HepG2 (cell line): Measurements from ENCODE around the gene SRSF3. TPM values are rescaled to one million over a fixed set of nuclear protein-coding genes. Genes with fewer than 3 reads are reported as not detected.

ENCODE experiments used
- ARHGAP35 ChIP-seq: sonication (generic); formaldehyde crosslinking; IDR thresholded peaks from 2 replicates; pipeline ENCODE4 v1.9.0; 2022; ENCODE audit warnings: mild to moderate bottlenecking, inconsistent platforms, moderate library complexity, missing genetic modification reagents, borderline replicate concordance
- ASH2L ChIP-seq: fragments of 300-600, 200-600 bp; sonication (generic); IDR thresholded peaks from 2 replicates; pipeline ENCODE4 v1.7.0; 2017; ENCODE audit warnings: low read depth, mild to moderate bottlenecking, moderate library complexity, mixed read lengths, low read length; ENCODE audit not compliant: insufficient read length
- ERF ChIP-seq: IDR thresholded peaks from 2 replicates; pipeline ENCODE4 v1.6.1; 2018; ENCODE audit warnings: missing biosample characterization, missing genetic modification reagents
- HNF4G ChIP-seq, 2 experiments: sonication (generic) in 1 of 2; formaldehyde crosslinking in 1 of 2; IDR thresholded peaks; 2 replicates each; pipeline versions ENCODE4 v1.4.0 to v1.6.1; 2011 to 2020; ENCODE audit warnings: borderline replicate concordance in 2 of 2, low read depth in 2 of 2, mild to moderate bottlenecking in 2 of 2, low read length in 1 of 2, missing genetic modification reagents in 1 of 2, moderate library complexity in 1 of 2
- MAF1 ChIP-seq: sonication (generic); formaldehyde crosslinking; IDR thresholded peaks from 2 replicates; pipeline ENCODE4 v1.5.0; 2020; ENCODE audit warnings: missing genetic modification reagents, borderline replicate concordance
- MAFK ChIP-seq, 2 experiments: IDR thresholded peaks in 1 of 2; conservative IDR thresholded peaks in 1 of 2; 2 replicates each; pipeline ENCODE4 v1.6.1; 2011; ENCODE audit warnings: improper control_type of control experiment in 2 of 2, low read length in 2 of 2
- NFIB ChIP-seq: sonication (generic); formaldehyde crosslinking; IDR thresholded peaks from 2 replicates; pipeline ENCODE4 v1.9.0; 2021; ENCODE audit warnings: missing genetic modification reagents, mild to moderate bottlenecking, borderline replicate concordance
- PAWR ChIP-seq: sonication (generic); formaldehyde crosslinking; IDR thresholded peaks from 2 replicates; pipeline ENCODE4 v1.4.0; 2020; ENCODE audit warnings: missing genetic modification reagents, mild to moderate bottlenecking, borderline replicate concordance
- SAFB2 ChIP-seq: sonication (generic); formaldehyde crosslinking; IDR thresholded peaks from 2 replicates; pipeline ENCODE4 v1.5.1; 2020; ENCODE audit warnings: missing genetic modification reagents, low read depth, mild to moderate bottlenecking, borderline replicate concordance
- SSRP1 ChIP-seq: IDR thresholded peaks from 2 replicates; pipeline ENCODE4 v1.6.1; 2016; ENCODE audit warnings: control low read depth
- ZBTB20 ChIP-seq: sonication (generic); formaldehyde crosslinking; IDR thresholded peaks from 2 replicates; pipeline ENCODE4 v1.8.1; 2023; ENCODE audit warnings: missing genetic modification reagents, low read depth, mild to moderate bottlenecking, borderline replicate concordance
- ZBTB3 ChIP-seq: sonication (generic); formaldehyde crosslinking; IDR thresholded peaks from 2 replicates; pipeline ENCODE4 v1.4.0; 2020; ENCODE audit warnings: low read depth, mild to moderate bottlenecking, moderate library complexity, missing genetic modification reagents, borderline replicate concordance
- ZBTB42 ChIP-seq: sonication (generic); formaldehyde crosslinking; IDR thresholded peaks from 2 replicates; pipeline ENCODE4 v1.5.0; 2020; ENCODE audit warnings: mild to moderate bottlenecking, missing genetic modification reagents
- ZEB1 ChIP-seq: IDR thresholded peaks from 2 replicates; pipeline ENCODE4 v1.6.1; 2012; ENCODE audit warnings: mild to moderate bottlenecking, low read depth, inconsistent platforms; ENCODE audit not compliant: insufficient replicate concordance
- ZFP37 ChIP-seq: sonication (generic); formaldehyde crosslinking; IDR thresholded peaks from 2 replicates; pipeline ENCODE4 v1.4.0; 2020; ENCODE audit warnings: missing genetic modification reagents, borderline replicate concordance
- ZNF232 ChIP-seq: sonication (generic); formaldehyde crosslinking; IDR thresholded peaks from 2 replicates; pipeline ENCODE4 v1.4.0; 2020; ENCODE audit warnings: missing genetic modification reagents, borderline replicate concordance
- ZNF256 ChIP-seq: sonication (generic); formaldehyde crosslinking; conservative IDR thresholded peaks from 2 replicates; pipeline ENCODE4 v1.4.0; 2020; ENCODE audit warnings: missing genetic modification reagents
- ZNF552 ChIP-seq: sonication (generic); formaldehyde crosslinking; IDR thresholded peaks from 2 replicates; pipeline ENCODE4 v1.9.0; 2022; ENCODE audit warnings: missing genetic modification reagents, mild to moderate bottlenecking, borderline replicate concordance
- ZNF781 ChIP-seq: sonication (generic); formaldehyde crosslinking; IDR thresholded peaks from 2 replicates; pipeline ENCODE4 v1.5.1; 2020; ENCODE audit warnings: borderline replicate concordance, mild to moderate bottlenecking, missing genetic modification reagents; ENCODE audit errors: not compliant biosample characterization
- ZNF850 ChIP-seq: sonication (generic); formaldehyde crosslinking; conservative IDR thresholded peaks from 2 replicates; pipeline ENCODE4 v1.9.0; 2021; ENCODE audit warnings: mild to moderate bottlenecking, missing genetic modification reagents
- ZNF878 ChIP-seq: sonication (generic); formaldehyde crosslinking; IDR thresholded peaks from 2 replicates; pipeline ENCODE4 v1.8.1; 2023; ENCODE audit warnings: mild to moderate bottlenecking, missing genetic modification reagents, moderate library complexity
- ZNF883 ChIP-seq: sonication (generic); formaldehyde crosslinking; IDR thresholded peaks from 2 replicates; pipeline ENCODE4 v1.5.1; 2020; ENCODE audit warnings: mild to moderate bottlenecking, missing genetic modification reagents; ENCODE audit errors: not compliant biosample characterization
- ZSCAN9 ChIP-seq: IDR thresholded peaks from 2 replicates; pipeline ENCODE4 v1.6.1; 2016; ENCODE audit warnings: borderline replicate concordance
- ZZZ3 ChIP-seq: sonication (generic); formaldehyde crosslinking; IDR thresholded peaks from 2 replicates; pipeline ENCODE4 v1.4.0; 2020; ENCODE audit warnings: missing genetic modification reagents, mild to moderate bottlenecking, borderline replicate concordance
- polyA plus RNA-seq, 8 experiments: library from polyadenylated mRNA; depleted of rRNA in 3 of 8; stranded (reverse) in 7 of 8; unstranded in 1 of 8; fragments of >200 nt; fragmentation: Illumina TruSeq in 4 of 8; extraction: Trizol in 4 of 8; gene quantifications; 2 replicates each; pipeline versions ENCODE4 v1.2.1 to v1.2.3, GENCODE V29; 2011 to 2016; ENCODE audit warnings: low read depth in 4 of 8, missing spikeins in 1 of 8, mixed read lengths in 1 of 8; ENCODE audit not compliant: insufficient read depth in 1 of 8
- total RNA-seq, 5 experiments: library from RNA; depleted of rRNA; stranded (reverse); fragments of >200 nt; fragmentation: Illumina TruSeq; extraction: Trizol; gene quantifications; 2 replicates each; pipeline ENCODE4 v1.2.3, GENCODE V29; 2016; ENCODE audit warnings: low read depth in 1 of 5
- TF ChIP-seq, protein P1 (sequence below): sonication (generic); formaldehyde crosslinking; IDR thresholded peaks from 2 replicates; pipeline ENCODE4 v1.4.0; 2020; ENCODE audit warnings: missing genetic modification reagents, borderline replicate concordance
- TF ChIP-seq, protein P2 (sequence below): sonication (generic); formaldehyde crosslinking; IDR thresholded peaks from 2 replicates; pipeline ENCODE4 v1.4.0; 2020; ENCODE audit warnings: missing genetic modification reagents

Gene SRSF3
- total and polyA plus RNA-seq, 2 of the 13 experiments (the other 11 are each of a cell fraction or from before 2014, with no cell fraction given): 206 to 684 TPM

DNA sequence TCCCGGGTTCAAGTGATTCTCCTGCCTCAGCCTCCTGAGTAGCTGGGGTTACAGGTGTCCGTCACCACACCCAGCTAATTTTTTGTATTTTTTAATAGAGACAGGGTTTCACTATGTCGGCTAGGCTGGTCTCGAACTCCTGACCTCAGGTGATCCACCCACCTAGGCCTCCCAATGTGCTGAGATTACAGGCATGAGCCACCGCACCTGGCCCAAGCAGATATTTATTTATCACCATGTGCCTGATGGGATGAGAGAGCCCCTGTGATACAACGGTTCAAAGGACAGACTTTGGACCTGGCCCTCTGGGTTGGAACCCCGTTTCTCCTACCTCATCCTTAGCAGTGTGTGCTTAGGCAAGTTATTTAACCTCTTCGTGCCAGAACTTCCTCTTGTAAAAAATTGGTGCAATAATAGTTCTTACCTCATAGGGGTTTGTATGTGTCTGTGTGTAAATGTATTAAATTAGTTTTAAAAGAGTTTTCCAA is 27.7 kb upstream of the SRSF3 start (continued):
- TF ChIP-seq ZNF883 (CRISPR knock-in tag) (no peak), ZNF781 (CRISPR knock-in tag) (no peak), ZBTB42 (CRISPR knock-in tag) (no peak), SSRP1 (CRISPR knock-in tag) (no peak), ZNF232 (CRISPR knock-in tag) (no peak), ZNF878 (CRISPR knock-in tag) (peak; percentile 75; the same call in 1 of the 2 replicates), PAWR (no peak), ERF (CRISPR knock-in tag) (peak; percentile 74), MAFK (conservative IDR thresholded peaks at IDR 0.05 in 1 of 2, IDR thresholded peaks at IDR 0.05 in 1 of 2; ENCODE audit: low read length in 2 of 2) (no peak), ZNF552 (CRISPR knock-in tag) (no peak), ASH2L (peak; percentile 88), ZSCAN9 (CRISPR knock-in tag) (peak; percentile 47; the same call in 1 of the 2 replicates), ZFP37 (CRISPR knock-in tag) (no peak), ZBTB3 (CRISPR knock-in tag) (0 out of 2 replicates have a peak, but pooled peaks have one; percentile 71), ZNF256 (CRISPR knock-in tag) (no peak), ZBTB20 (CRISPR knock-in tag) (no peak), SAFB2 (CRISPR knock-in tag) (no peak), ZNF850 (CRISPR knock-in tag) (no peak), ZZZ3 (CRISPR knock-in tag) (0 out of 2 replicates have a peak, but pooled peaks have one; percentile 28), ZEB1 (no peak), MAF1 (CRISPR knock-in tag) (no peak), ARHGAP35 (CRISPR knock-in tag) (no peak), NFIB (CRISPR knock-in tag) (no peak), HNF4G (IDR thresholded peaks at IDR 0.05; ENCODE audit: borderline replicate concordance, low read depth, low read length) (peak; percentile 99), HNF4G (CRISPR knock-in tag; IDR thresholded peaks at IDR 0.05; ENCODE audit: borderline replicate concordance, low read depth) (peak; percentile 97; the same call in 1 of the 2 replicates)
- TF ChIP-seq, protein P1, sequence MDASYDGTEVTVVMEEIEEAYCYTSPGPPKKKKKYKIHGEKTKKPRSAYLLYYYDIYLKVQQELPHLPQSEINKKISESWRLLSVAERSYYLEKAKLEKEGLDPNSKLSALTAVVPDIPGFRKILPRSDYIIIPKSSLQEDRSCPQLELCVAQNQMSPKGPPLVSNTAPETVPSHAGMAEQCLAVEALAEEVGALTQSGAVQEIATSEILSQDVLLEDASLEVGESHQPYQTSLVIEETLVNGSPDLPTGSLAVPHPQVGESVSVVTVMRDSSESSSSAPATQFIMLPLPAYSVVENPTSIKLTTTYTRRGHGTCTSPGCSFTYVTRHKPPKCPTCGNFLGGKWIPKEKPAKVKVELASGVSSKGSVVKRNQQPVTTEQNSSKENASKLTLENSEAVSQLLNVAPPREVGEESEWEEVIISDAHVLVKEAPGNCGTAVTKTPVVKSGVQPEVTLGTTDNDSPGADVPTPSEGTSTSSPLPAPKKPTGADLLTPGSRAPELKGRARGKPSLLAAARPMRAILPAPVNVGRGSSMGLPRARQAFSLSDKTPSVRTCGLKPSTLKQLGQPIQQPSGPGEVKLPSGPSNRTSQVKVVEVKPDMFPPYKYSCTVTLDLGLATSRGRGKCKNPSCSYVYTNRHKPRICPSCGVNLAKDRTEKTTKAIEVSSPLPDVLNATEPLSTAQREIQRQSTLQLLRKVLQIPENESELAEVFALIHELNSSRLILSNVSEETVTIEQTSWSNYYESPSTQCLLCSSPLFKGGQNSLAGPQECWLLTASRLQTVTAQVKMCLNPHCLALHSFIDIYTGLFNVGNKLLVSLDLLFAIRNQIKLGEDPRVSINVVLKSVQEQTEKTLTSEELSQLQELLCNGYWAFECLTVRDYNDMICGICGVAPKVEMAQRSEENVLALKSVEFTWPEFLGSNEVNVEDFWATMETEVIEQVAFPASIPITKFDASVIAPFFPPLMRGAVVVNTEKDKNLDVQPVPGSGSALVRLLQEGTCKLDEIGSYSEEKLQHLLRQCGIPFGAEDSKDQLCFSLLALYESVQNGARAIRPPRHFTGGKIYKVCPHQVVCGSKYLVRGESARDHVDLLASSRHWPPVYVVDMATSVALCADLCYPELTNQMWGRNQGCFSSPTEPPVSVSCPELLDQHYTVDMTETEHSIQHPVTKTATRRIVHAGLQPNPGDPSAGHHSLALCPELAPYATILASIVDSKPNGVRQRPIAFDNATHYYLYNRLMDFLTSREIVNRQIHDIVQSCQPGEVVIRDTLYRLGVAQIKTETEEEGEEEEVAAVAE: 0 out of 2 replicates have a peak, but pooled peaks have one; percentile 45
- TF ChIP-seq, protein P2, sequence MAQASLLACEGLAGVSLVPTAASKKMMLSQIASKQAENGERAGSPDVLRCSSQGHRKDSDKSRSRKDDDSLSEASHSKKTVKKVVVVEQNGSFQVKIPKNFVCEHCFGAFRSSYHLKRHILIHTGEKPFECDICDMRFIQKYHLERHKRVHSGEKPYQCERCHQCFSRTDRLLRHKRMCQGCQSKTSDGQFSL (CRISPR knock-in tag): no peak
